Keratinocyte (primary cell): ENCODE measurements around the gene MSI2.

ENCODE experiments used
- CTCF ChIP-seq, 3 experiments: IDR thresholded peaks in 1 of 3; conservative IDR thresholded peaks in 1 of 3; optimal IDR thresholded peaks in 1 of 3; 2 replicates in 2 of 3; 3 replicates in 1 of 3; pipeline versions ENCODE3 to v1.5.1; 2011; ENCODE audit warnings: low read length in 3 of 3, mild to moderate bottlenecking in 3 of 3, moderate library complexity in 2 of 3, control low read depth in 1 of 3, inconsistent platforms in 1 of 3; ENCODE audit not compliant: insufficient read depth in 2 of 3; ENCODE audit errors: extremely low read depth in 1 of 3
- EZH2 ChIP-seq: IDR thresholded peaks from one replicate; pipeline ENCODE4 v1.6.1; 2012; ENCODE audit warnings: inconsistent platforms, mild to moderate bottlenecking, low read length, moderate library complexity

- no peak for TF ChIP-seq CTCF (optimal IDR thresholded peaks at IDR 0.05 in 1 of 3, IDR thresholded peaks at IDR 0.05 in 1 of 3, conservative IDR thresholded peaks at IDR 0.05 in 1 of 3; ENCODE audit: extremely low read depth in 1 of 3, insufficient read depth in 2 of 3, low read length in 3 of 3)
- TF ChIP-seq EZH2, result no peak
These were observed 380.8 kb downstream of the MSI2 start for GRCh38 chr17:57636985-57637665.
